Measurements from ENCODE around the gene CNDP1. TPM values are rescaled to one million over a fixed set of nuclear protein-coding genes. Genes with fewer than 3 reads are reported as not detected.

Gene CNDP1
- total RNA-seq, 4 donors from 2014 or later: 0.15 TPM; not detected in 3

DNA sequence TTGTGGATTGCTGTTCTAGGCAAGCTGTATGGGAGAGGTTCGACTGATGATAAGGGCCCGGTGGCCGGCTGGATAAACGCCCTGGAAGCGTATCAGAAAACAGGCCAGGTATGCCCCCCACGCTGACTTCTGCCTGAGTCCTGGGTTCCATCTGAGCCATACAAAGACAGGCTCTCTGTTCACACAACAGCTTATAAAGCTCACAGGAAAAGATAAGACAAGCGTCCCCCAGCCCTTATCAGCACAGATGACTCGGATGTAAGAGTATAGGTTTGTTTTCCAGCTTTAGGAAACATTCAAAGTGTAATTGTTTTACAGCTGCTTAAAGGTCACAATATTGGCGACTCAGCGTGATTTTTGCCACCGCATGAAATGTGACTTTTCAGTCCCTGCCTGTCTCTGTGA is 25.5 kb upstream of the CNDP1 start:
- no peaks in the 10 kb centered on the region for H3K27me3 ChIP-seq
- peaks cover 0 to 15% (median 0%) of the 10 kb centered on the region in 3 donors for H3K4me1 ChIP-seq
- H3K27ac ChIP-seq: no peak overlapping the region
- 87 to 90% methylated on average over 5 to 6 of the region's 11 CpGs for WGBS, 2 donors (ENCODE audit: low coverage in 1 of 2)
- peaks cover 0 to 99% of the 10 kb centered on the region in 2 donors for H3K36me3 ChIP-seq
- H3K4me3 ChIP-seq: no peak overlapping the region
- no peak for ATAC-seq
- TF ChIP-seq CTCF (IDR thresholded peaks at IDR 0.05): no peak
- no peak for TF ChIP-seq POLR2A (IDR thresholded peaks at IDR 0.05)
- TF ChIP-seq POLR2AphosphoS5 (IDR thresholded peaks at IDR 0.05): no peak
- TF ChIP-seq EP300 (IDR thresholded peaks at IDR 0.05): no peak
- H3K9me3 ChIP-seq: no peaks in the 10 kb centered on the region

GRCh38 chr18:74509856-74510769 is 24.2 kb upstream of the CNDP1 start:
- Histone ChIP-seq H3K27me3 (no peaks in the 10 kb centered on the region), H3K36me3 (peaks cover 0 to 97% of the 10 kb centered on the region in 2 donors), H3K9me3 (no peaks in the 10 kb centered on the region), H3K27ac (no peak overlapping the region), H3K4me1 (peaks cover 0 to 15% (median 0%) of the 10 kb centered on the region in 3 donors), H3K4me3 (no peak overlapping the region)
- TF ChIP-seq CTCF (IDR thresholded peaks at IDR 0.05): no peak
- TF ChIP-seq POLR2A (IDR thresholded peaks at IDR 0.05): no peak
- TF ChIP-seq EP300 (IDR thresholded peaks at IDR 0.05): no peak
- TF ChIP-seq POLR2AphosphoS5 (IDR thresholded peaks at IDR 0.05): no peak
- ATAC-seq: no peak
- WGBS, 2 donors (ENCODE audit: low coverage in 1 of 2): 86 to 91% methylated on average over 4 to 6 of the region's 29 CpGs

DNA sequence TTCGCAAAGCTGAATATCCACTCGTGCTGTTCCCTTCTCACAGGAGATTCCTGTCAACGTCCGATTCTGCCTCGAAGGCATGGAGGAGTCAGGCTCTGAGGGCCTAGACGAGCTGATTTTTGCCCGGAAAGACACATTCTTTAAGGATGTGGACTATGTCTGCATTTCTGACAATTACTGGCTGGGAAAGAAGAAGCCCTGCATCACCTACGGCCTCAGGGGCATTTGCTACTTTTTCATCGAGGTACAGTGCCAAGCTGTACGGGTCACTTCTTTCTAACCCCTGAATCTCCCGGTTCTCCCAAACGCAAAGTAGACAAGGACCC is 23.6 kb upstream of the CNDP1 start:
- peaks cover 0 to 15% (median 0%) of the 10 kb centered on the region in 3 donors for H3K4me1 ChIP-seq
- 90 to 91% methylated on average over 6 to 10 of the region's 12 CpGs for WGBS, 2 donors (ENCODE audit: low coverage in 1 of 2)

GRCh38 chr18:74511823-74512222 is 22.5 kb upstream of the CNDP1 start:
- 67 to 100% methylated on average over 1 of the region's 7 CpGs for WGBS, 2 donors (ENCODE audit: low coverage in 1 of 2)
- Histone ChIP-seq H3K9me3 (no peaks in the 10 kb centered on the region), H3K27me3 (no peaks in the 10 kb centered on the region), H3K36me3 (peaks cover 0 to 98% of the 10 kb centered on the region in 2 donors), H3K27ac (no peak overlapping the region), H3K4me3 (no peak overlapping the region), H3K4me1 (peaks cover 0 to 6% (median 0%) of the 10 kb centered on the region in 3 donors)
- TF ChIP-seq EP300 (IDR thresholded peaks at IDR 0.05): no peak
- TF ChIP-seq POLR2A (IDR thresholded peaks at IDR 0.05): no peak
- TF ChIP-seq POLR2AphosphoS5 (IDR thresholded peaks at IDR 0.05): no peak
- no peak for TF ChIP-seq CTCF (IDR thresholded peaks at IDR 0.05)
- ATAC-seq: no peak

More for the DNA sequence above, 23.6 kb upstream of the CNDP1 start:
- H3K27ac ChIP-seq: no peak overlapping the region
- no peaks in the 10 kb centered on the region for H3K27me3 ChIP-seq
- H3K4me3 ChIP-seq: no peak overlapping the region
- ATAC-seq: no peak
- TF ChIP-seq CTCF (IDR thresholded peaks at IDR 0.05) (no peak), POLR2AphosphoS5 (IDR thresholded peaks at IDR 0.05) (no peak), EP300 (IDR thresholded peaks at IDR 0.05) (no peak), POLR2A (IDR thresholded peaks at IDR 0.05) (no peak)
- H3K9me3 ChIP-seq: no peaks in the 10 kb centered on the region
- peaks cover 0 to 98% of the 10 kb centered on the region in 2 donors for H3K36me3 ChIP-seq
